Mesenchymal stem cell (in vitro differentiated cells and primary cell): ENCODE measurements around the gene RIPOR2.
"Not testable (repeated sequence)": the region's sequence is repeated elsewhere in the genome, so short reads cannot be mapped to it uniquely, and the experiment has no call there.

Experiments used
- DNase-seq: peaks from one replicate; pipeline ENCODE4 v3.0.0-alpha.2; 2013
- H2AFZ ChIP-seq: one replicate; pipeline ENCODE4 v1.6.1; 2013; ENCODE audit warnings: low read depth, mild to moderate bottlenecking, control low read depth, inconsistent platforms, low read length, moderate library complexity
- H2AK5ac ChIP-seq: 2 replicates; pipeline ENCODE4 v1.6.1; 2013; ENCODE audit warnings: low read length, moderate library complexity, mild to moderate bottlenecking, inconsistent platforms; ENCODE audit not compliant: severe bottlenecking
- H2BK120ac ChIP-seq: one replicate; pipeline ENCODE4 v1.6.1; 2013; ENCODE audit warnings: low read depth, mild to moderate bottlenecking, inconsistent platforms, low read length, moderate library complexity
- H2BK12ac ChIP-seq, 2 experiments: one replicate each; pipeline ENCODE4 v1.6.1; 2013; ENCODE audit warnings: inconsistent platforms in 2 of 2, low read length in 2 of 2, mild to moderate bottlenecking in 2 of 2, moderate library complexity in 2 of 2, control low read depth in 1 of 2
- H2BK15ac ChIP-seq: one replicate; pipeline ENCODE4 v1.6.1; 2013; ENCODE audit warnings: mild to moderate bottlenecking, low read depth, inconsistent platforms; ENCODE audit not compliant: poor library complexity, severe bottlenecking
- H2BK5ac ChIP-seq: 2 replicates; pipeline ENCODE4 v1.6.1; 2013; ENCODE audit warnings: low read depth, mild to moderate bottlenecking, low read length, control low read depth, inconsistent platforms; ENCODE audit not compliant: poor library complexity, severe bottlenecking
- H3K14ac ChIP-seq, 2 experiments: one replicate each; pipeline ENCODE4 v1.6.1; 2013; ENCODE audit warnings: inconsistent platforms in 2 of 2, low read length in 2 of 2, control low read depth in 1 of 2, mild to moderate bottlenecking in 1 of 2, moderate library complexity in 1 of 2
- H3K18ac ChIP-seq, 2 experiments: one replicate each; pipeline ENCODE4 v1.6.1; 2013; ENCODE audit warnings: inconsistent platforms in 2 of 2, low read length in 2 of 2, control low read depth in 1 of 2, low read depth in 1 of 2, mild to moderate bottlenecking in 1 of 2
- H3K23ac ChIP-seq, 2 experiments: one replicate each; pipeline ENCODE4 v1.6.1; 2013; ENCODE audit warnings: inconsistent platforms in 2 of 2, low read length in 2 of 2, mild to moderate bottlenecking in 2 of 2, moderate library complexity in 2 of 2, control low read depth in 1 of 2
- H3K27ac ChIP-seq: 2 replicates; pipeline ENCODE4 v1.5.1; 2013; ENCODE audit warnings: mild to moderate bottlenecking, moderate library complexity, low read length, control low read depth, inconsistent platforms; ENCODE audit not compliant: poor library complexity, severe bottlenecking
- H3K27me3 ChIP-seq, 2 experiments: 2 replicates each; pipeline versions ENCODE4 v1.6.1 to v1.7.0; 2013; ENCODE audit warnings: low read length in 2 of 2, mild to moderate bottlenecking in 2 of 2, moderate library complexity in 2 of 2, control low read depth in 1 of 2, inconsistent platforms in 1 of 2; ENCODE audit not compliant: control insufficient read depth in 1 of 2, insufficient read depth in 1 of 2
- H3K36me3 ChIP-seq, 2 experiments: 2 replicates each; pipeline versions ENCODE4 v1.6.1 to v1.7.0; 2013; ENCODE audit warnings: low read length in 2 of 2, control low read depth in 1 of 2, inconsistent platforms in 1 of 2, low read depth in 1 of 2, mild to moderate bottlenecking in 1 of 2; ENCODE audit not compliant: insufficient read depth in 2 of 2, control insufficient read depth in 1 of 2
- H3K4ac ChIP-seq, 2 experiments: one replicate each; pipeline ENCODE4 v1.6.1; 2013; ENCODE audit warnings: inconsistent platforms in 2 of 2, low read length in 2 of 2, mild to moderate bottlenecking in 2 of 2, moderate library complexity in 2 of 2, control low read depth in 1 of 2, low read depth in 1 of 2
- H3K4me1 ChIP-seq: 2 replicates; pipeline ENCODE4 v1.6.1; 2013; ENCODE audit warnings: low read depth, low read length, control low read depth; ENCODE audit not compliant: control insufficient read depth, insufficient read depth
- H3K4me2 ChIP-seq: 2 replicates; pipeline ENCODE4 v1.6.1; 2013; ENCODE audit warnings: low read length, mild to moderate bottlenecking, inconsistent platforms; ENCODE audit not compliant: poor library complexity, severe bottlenecking
- H3K4me3 ChIP-seq, 2 experiments: 2 replicates each; pipeline versions ENCODE4 v1.5.1 to v1.7.0; 2013; ENCODE audit warnings: low read length in 2 of 2, mild to moderate bottlenecking in 2 of 2, control low read depth in 1 of 2, low read depth in 1 of 2; ENCODE audit not compliant: insufficient read depth in 1 of 2
- H3K79me1 ChIP-seq: replicated peaks from 2 replicates; pipeline ENCODE4 v1.6.1; 2013; ENCODE audit warnings: mild to moderate bottlenecking, control low read depth, low read length, inconsistent platforms; ENCODE audit not compliant: poor library complexity, severe bottlenecking
- H3K9ac ChIP-seq: 2 replicates; pipeline ENCODE4 v1.7.0; 2013; ENCODE audit warnings: mild to moderate bottlenecking, low read length, moderate library complexity
- H3K9me3 ChIP-seq: 2 replicates; pipeline ENCODE4 v1.7.0; 2013; ENCODE audit warnings: mild to moderate bottlenecking, low read length; ENCODE audit not compliant: control insufficient read depth
- H4K8ac ChIP-seq: one replicate; pipeline ENCODE4 v1.6.1; 2013; ENCODE audit warnings: inconsistent platforms, mild to moderate bottlenecking, low read length, moderate library complexity
- H4K91ac ChIP-seq: one replicate; pipeline ENCODE4 v1.6.1; 2013; ENCODE audit warnings: mild to moderate bottlenecking, low read length, inconsistent platforms
- WGBS: methylation state at CpG from one replicate; pipeline ENCODE4 v1.1.7; 2013; ENCODE audit warnings: mixed read lengths; 5-methylcytosine and 5-hydroxymethylcytosine counted together

Gene RIPOR2

DNA sequence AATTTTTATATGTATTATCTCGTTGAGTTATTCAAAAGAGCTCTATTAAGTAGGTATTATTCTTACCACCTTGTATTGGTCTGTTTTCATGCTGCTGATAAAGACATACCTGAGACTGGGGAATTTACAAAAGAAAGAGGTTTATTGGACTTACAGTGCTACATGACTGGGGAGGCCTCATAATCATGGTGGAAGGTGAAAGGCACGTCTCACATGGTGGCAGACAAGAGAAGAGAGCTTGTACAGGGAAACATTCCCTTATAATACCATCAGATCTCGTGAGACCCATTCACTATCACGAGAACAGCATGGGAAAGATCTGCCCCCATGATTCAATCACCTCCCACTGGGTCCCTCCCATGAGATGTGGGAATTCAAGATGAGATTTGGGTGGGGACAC lies 181.4 kb downstream of the RIPOR2 start:
- not testable (repeated sequence) for H3K4ac ChIP-seq, H2AFZ ChIP-seq, H3K4me2 ChIP-seq

More for the DNA sequence above, 181.4 kb downstream of the RIPOR2 start:
- not testable (repeated sequence) for H4K8ac ChIP-seq, H3K4me3 ChIP-seq, H3K79me1 ChIP-seq, H2BK5ac ChIP-seq, H2BK12ac ChIP-seq, H3K23ac ChIP-seq, H3K4me1 ChIP-seq, H2AK5ac ChIP-seq, H4K91ac ChIP-seq, DNase-seq, H3K36me3 ChIP-seq, H3K9me3 ChIP-seq, H3K18ac ChIP-seq, H3K27ac ChIP-seq, H2BK120ac ChIP-seq, H3K27me3 ChIP-seq, H3K9ac ChIP-seq, H3K14ac ChIP-seq, H2BK15ac ChIP-seq
- 92% methylated on average over 2 of the region's 4 CpGs for whole genome bisulfite sequencing
